ENCODE results near the gene SPPL2B. TPM values are rescaled to one million over a fixed set of nuclear protein-coding genes. Genes with fewer than 3 reads are reported as not detected.
A peak's percentile ranks its signal among the peaks of the same experiment; 100 is the strongest.

SPPL2B gene
- total and polyA plus RNA-seq, 9 of the 15 experiments (the other 6 are each of a cell fraction or from before 2014, with no cell fraction given): 0.20 to 81.2 (median 15.1) TPM

- no peak for TF ChIP-seq BHLHE40 (IDR thresholded peaks at IDR 0.05; ENCODE audit: low read length)
- TF ChIP-seq RFX5 (IDR thresholded peaks at IDR 0.05; ENCODE audit: low read depth, low read length): no peak
- TF ChIP-seq MEIS2 (IDR thresholded peaks at IDR 0.05; ENCODE audit: partially characterized antibody): peak; percentile 99
- TF ChIP-seq NR2C1 (IDR thresholded peaks at IDR 0.05): peak; percentile 97
- peak; percentile 98 for TF ChIP-seq NR2C1 (tag; IDR thresholded peaks at IDR 0.05)
- no peak for TF ChIP-seq HDAC8 (tag; IDR thresholded peaks at IDR 0.05)
- no peak for TF ChIP-seq ELF2 (CRISPR knock-in tag; IDR thresholded peaks at IDR 0.05)
- TF ChIP-seq TARDBP (IDR thresholded peaks at IDR 0.05): no peak
- no peak for TF ChIP-seq NFATC3 (IDR thresholded peaks at IDR 0.05)
- no peak for TF ChIP-seq MEF2A (IDR thresholded peaks at IDR 0.05; ENCODE audit: control insufficient read depth, low read depth, low read length)
- peak; percentile 28; the same call in 1 of the 2 replicates for TF ChIP-seq ZNF592 (IDR thresholded peaks at IDR 0.05)
- TF ChIP-seq CREB3L1 (IDR thresholded peaks at IDR 0.05; ENCODE audit: borderline replicate concordance, low read depth): peak; percentile 78; the same call in 1 of the 2 replicates
- no peak for TF ChIP-seq TCF7 (IDR thresholded peaks at IDR 0.05; ENCODE audit: borderline replicate concordance)
- no peak for TF ChIP-seq YBX1 (IDR thresholded peaks at IDR 0.05)
- TF ChIP-seq PATZ1 (CRISPR knock-in tag; IDR thresholded peaks at IDR 0.05; ENCODE audit: borderline replicate concordance): no peak
- TF ChIP-seq PHF21A (IDR thresholded peaks at IDR 0.05; ENCODE audit: borderline replicate concordance, low read depth): no peak
- TF ChIP-seq ZBED1 (IDR thresholded peaks at IDR 0.05): peak; percentile 52; the same call in 1 of the 2 replicates
- peak; percentile 69; the same call in 1 of the 2 replicates for TF ChIP-seq ZNF282 (CRISPR knock-in tag; IDR thresholded peaks at IDR 0.05)
- TF ChIP-seq THRB (CRISPR knock-in tag; conservative IDR thresholded peaks at IDR 0.05): no peak
- TF ChIP-seq FOXJ2 (tag; IDR thresholded peaks at IDR 0.05): peak; percentile 31; the same call in 1 of the 2 replicates
Measured at GRCh38 chr19:2328401-2329148, at the start of gene SPPL2B, which contains the start of gene LSM7 (continued).

Data from K562 (cell line).